ENCODE results near the gene PRR14.

PRR14 gene

GRCh38 chr16:30660424-30661261 is 9.9 kb downstream of the PRR14 start:
- DNase-seq: no peak

GRCh38 chr16:30662449-30662848 is 11.7 kb downstream of the PRR14 start:
- DNase-seq: no peak

- DNase-seq: no peak
Observed at GRCh38 chr16:30663038-30663437, 12.3 kb downstream of the PRR14 start.

GRCh38 chr16:30663820-30664219 is 13.1 kb downstream of the PRR14 start:
- no peak for DNase-seq

- DNase-seq: no peak
Observed at GRCh38 chr16:30664616-30665109, 13.9 kb downstream of the PRR14 start.

GRCh38 chr16:30665155-30665829 is 14.5 kb downstream of the PRR14 start:
- no peak for DNase-seq

GRCh38 chr16:30665830-30666190 is 15.1 kb downstream of the PRR14 start:
- DNase-seq: no peak

- no peak for DNase-seq
Observed at GRCh38 chr16:30666681-30667080, 15.9 kb downstream of the PRR14 start.

- no peak for DNase-seq
Observed at GRCh38 chr16:30667361-30667905, 16.7 kb downstream of the PRR14 start.

GRCh38 chr16:30668393-30668792 is 17.6 kb downstream of the PRR14 start:
- no peak for DNase-seq

GRCh38 chr16:30669026-30669902 is 18.5 kb downstream of the PRR14 start:
- DNase-seq: no peak

- DNase-seq: no peak
Observed at GRCh38 chr16:30669903-30670824, 19.4 kb downstream of the PRR14 start.

- DNase-seq: no peak
Observed at GRCh38 chr16:30675143-30675542, 24.4 kb downstream of the PRR14 start.

- no peak for DNase-seq
Observed at GRCh38 chr16:30677931-30678585, 27.3 kb downstream of the PRR14 start.

GRCh38 chr16:30678586-30678970 is 27.8 kb downstream of the PRR14 start:
- DNase-seq: no peak

GRCh38 chr16:30680326-30680725 is 29.6 kb downstream of the PRR14 start:
- no peak for DNase-seq

- no peak for DNase-seq
Observed at GRCh38 chr16:30688701-30689100, 37.9 kb downstream of the PRR14 start.

GRCh38 chr16:30691907-30692306 is 41.1 kb downstream of the PRR14 start:
- no peak for DNase-seq

GRCh38 chr16:30692396-30693064 is 41.8 kb downstream of the PRR14 start:
- DNase-seq: no peak

GRCh38 chr16:30694926-30695693 is 44.4 kb downstream of the PRR14 start:
- DNase-seq: no peak

Data from NCI-H1436 (cell line).